ENCODE data around the gene DDA1. TPM values are rescaled to one million over a fixed set of nuclear protein-coding genes. Genes with fewer than 3 reads are reported as not detected.

Gene DDA1
- total RNA-seq, 2 donors from 2014 or later, result 9.6 to 18.6 TPM

- Histone ChIP-seq H3K9me3 (no peaks in the 10 kb centered on the region), H3K4me1 (replicated peaks) (peaks cover 4% of the 10 kb centered on the region), H3K27me3 (replicated peaks; ENCODE audit: insufficient read depth) (no peaks in the 10 kb centered on the region), H3K4me3 (no peak overlapping the region), H3K27ac (no peak overlapping the region), H3K36me3 (no peaks in the 10 kb centered on the region)
- 89% methylated on average over 34 of the region's 34 CpGs for WGBS
- DNase-seq (ENCODE audit: low spot score), result no peak
- intact Hi-C loops (cut with DNase I), result no loop called here
- TF ChIP-seq POLR2A (IDR thresholded peaks at IDR 0.05) (no peak), POLR2AphosphoS5 (IDR thresholded peaks at IDR 0.05) (no peak)
- TF ChIP-seq, protein P1, sequence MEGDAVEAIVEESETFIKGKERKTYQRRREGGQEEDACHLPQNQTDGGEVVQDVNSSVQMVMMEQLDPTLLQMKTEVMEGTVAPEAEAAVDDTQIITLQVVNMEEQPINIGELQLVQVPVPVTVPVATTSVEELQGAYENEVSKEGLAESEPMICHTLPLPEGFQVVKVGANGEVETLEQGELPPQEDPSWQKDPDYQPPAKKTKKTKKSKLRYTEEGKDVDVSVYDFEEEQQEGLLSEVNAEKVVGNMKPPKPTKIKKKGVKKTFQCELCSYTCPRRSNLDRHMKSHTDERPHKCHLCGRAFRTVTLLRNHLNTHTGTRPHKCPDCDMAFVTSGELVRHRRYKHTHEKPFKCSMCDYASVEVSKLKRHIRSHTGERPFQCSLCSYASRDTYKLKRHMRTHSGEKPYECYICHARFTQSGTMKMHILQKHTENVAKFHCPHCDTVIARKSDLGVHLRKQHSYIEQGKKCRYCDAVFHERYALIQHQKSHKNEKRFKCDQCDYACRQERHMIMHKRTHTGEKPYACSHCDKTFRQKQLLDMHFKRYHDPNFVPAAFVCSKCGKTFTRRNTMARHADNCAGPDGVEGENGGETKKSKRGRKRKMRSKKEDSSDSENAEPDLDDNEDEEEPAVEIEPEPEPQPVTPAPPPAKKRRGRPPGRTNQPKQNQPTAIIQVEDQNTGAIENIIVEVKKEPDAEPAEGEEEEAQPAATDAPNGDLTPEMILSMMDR (IDR thresholded peaks at IDR 0.05), result no peak
These were observed 29.9 kb downstream of the DDA1 start for GRCh38 chr19:17339088-17339741.

GRCh38 chr19:17340302-17340870, 31.0 kb downstream of the DDA1 start:
- Histone ChIP-seq H3K4me3 (no peak overlapping the region), H3K9me3 (no peaks in the 10 kb centered on the region), H3K4me1 (replicated peaks) (no peaks in the 10 kb centered on the region), H3K36me3 (no peaks in the 10 kb centered on the region), H3K27ac (no peak overlapping the region), H3K27me3 (replicated peaks; ENCODE audit: insufficient read depth) (no peaks in the 10 kb centered on the region)
- intact Hi-C loops (cut with DNase I), result no loop called here
- 72% methylated on average over 21 of the region's 21 CpGs for WGBS
- no peak for DNase-seq (ENCODE audit: low spot score)
- TF ChIP-seq POLR2A (IDR thresholded peaks at IDR 0.05), result no peak
- TF ChIP-seq, protein P1 (IDR thresholded peaks at IDR 0.05), result no peak
- no peak for TF ChIP-seq POLR2AphosphoS5 (IDR thresholded peaks at IDR 0.05)

GRCh38 chr19:17340871-17341357, 31.6 kb downstream of the DDA1 start:
- 80% methylated on average over 17 of the region's 17 CpGs for WGBS
- Histone ChIP-seq H3K9me3 (no peaks in the 10 kb centered on the region), H3K4me3 (no peak overlapping the region), H3K27me3 (replicated peaks; ENCODE audit: insufficient read depth) (no peaks in the 10 kb centered on the region), H3K27ac (no peak overlapping the region), H3K36me3 (no peaks in the 10 kb centered on the region), H3K4me1 (replicated peaks) (no peaks in the 10 kb centered on the region)
- DNase-seq (ENCODE audit: low spot score), result no peak
- TF ChIP-seq, protein P1 (IDR thresholded peaks at IDR 0.05), result no peak
- intact Hi-C loops (cut with DNase I), result no loop called here

DNA sequence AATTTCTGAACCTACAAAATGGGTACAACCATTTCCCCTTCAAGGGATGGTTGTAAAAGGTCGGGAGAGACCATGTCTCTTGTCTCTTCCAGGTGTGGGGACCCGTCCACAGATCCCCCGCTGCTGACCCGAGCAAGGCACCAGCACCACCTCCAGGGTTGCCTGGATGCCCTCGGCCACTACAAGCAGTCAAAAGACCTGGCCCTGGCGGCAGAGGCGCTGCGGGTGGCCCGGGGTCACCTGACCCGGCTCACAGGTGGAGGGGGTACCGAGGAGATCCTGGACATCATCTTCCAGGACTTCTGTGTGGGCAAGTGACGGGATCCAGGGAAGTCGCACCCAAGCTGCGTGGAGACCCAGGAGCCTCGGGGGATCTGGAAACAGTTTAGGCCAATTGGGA, 32.0 kb downstream of the DDA1 start:
- Histone ChIP-seq H3K4me1 (replicated peaks) (no peaks in the 10 kb centered on the region), H3K27me3 (replicated peaks; ENCODE audit: insufficient read depth) (no peaks in the 10 kb centered on the region), H3K36me3 (no peaks in the 10 kb centered on the region), H3K4me3 (no peak overlapping the region), H3K9me3 (no peaks in the 10 kb centered on the region), H3K27ac (no peak overlapping the region)
- 91% methylated on average over 14 of the region's 15 CpGs for WGBS
- intact Hi-C loops (cut with DNase I), result no loop called here
- no peak for TF ChIP-seq POLR2A (IDR thresholded peaks at IDR 0.05)
- TF ChIP-seq, protein P1 (IDR thresholded peaks at IDR 0.05), result no peak
- no peak for TF ChIP-seq POLR2AphosphoS5 (IDR thresholded peaks at IDR 0.05)
- no peak for DNase-seq (ENCODE audit: low spot score)

- no peaks in the 10 kb centered on the region for H3K4me1 ChIP-seq (replicated peaks)
- TF ChIP-seq POLR2A (IDR thresholded peaks at IDR 0.05), result no peak
- TF ChIP-seq, protein P1 (IDR thresholded peaks at IDR 0.05), result no peak
- no peak for TF ChIP-seq POLR2AphosphoS5 (IDR thresholded peaks at IDR 0.05)
- no peaks in the 10 kb centered on the region for H3K27me3 ChIP-seq (replicated peaks; ENCODE audit: insufficient read depth)
- no peak overlapping the region for H3K27ac ChIP-seq
- intact Hi-C loops (cut with DNase I), result no loop called here
- no peaks in the 10 kb centered on the region for H3K9me3 ChIP-seq
- H3K36me3 ChIP-seq, result no peaks in the 10 kb centered on the region
- 85% methylated on average over 7 of the region's 7 CpGs for WGBS
- no peak overlapping the region for H3K4me3 ChIP-seq
- no peak for DNase-seq (ENCODE audit: low spot score)
These were observed 32.5 kb downstream of the DDA1 start for GRCh38 chr19:17341845-17342244.
